Activated CD8-positive, alpha-beta memory T cell treated with anti-CD3 and anti-CD28 coated beads, Interleukin-2, amount 50 U/mL, for 48 hours (primary cell): ENCODE data around the gene SPC25.
A peak's percentile ranks its signal among the peaks of the same experiment; 100 is the strongest.
"Not testable (repeated sequence)": the region's sequence is repeated elsewhere in the genome, so short reads cannot be mapped to it uniquely, and the experiment has no call there.

Source experiments
- DNase-seq: peaks from one replicate; pipeline ENCODE4 v3.0.0-alpha.2; 2020

The SPC25 gene

GRCh38 chr2:168890006-168890782 lies at the start of gene SPC25:
Gene SPC25 (minus strand): TSS chr2:168890430. CDS start chr2:168889519, 911 bp downstream.
- peak; percentile 89 for DNase-seq

- no peak for DNase-seq
Measured at GRCh38 chr2:168939918-168940317, 49.7 kb upstream of the SPC25 start.

GRCh38 chr2:168939061-168939460 lies 48.8 kb upstream of the SPC25 start:
- no peak for DNase-seq

- no peak for DNase-seq
Measured at GRCh38 chr2:168935810-168936581, 45.8 kb upstream of the SPC25 start.

- DNase-seq, result no peak
Measured at GRCh38 chr2:168934826-168935225, 44.6 kb upstream of the SPC25 start.

GRCh38 chr2:168932174-168932573 lies 41.9 kb upstream of the SPC25 start:
- not testable (repeated sequence) for DNase-seq

- DNase-seq, result no peak
Measured at GRCh38 chr2:168930242-168930641, 40.0 kb upstream of the SPC25 start.

- DNase-seq, result no peak
Measured at GRCh38 chr2:168929031-168929430, 38.8 kb upstream of the SPC25 start.

GRCh38 chr2:168928113-168928831 lies 38.0 kb upstream of the SPC25 start:
- DNase-seq, result no peak

GRCh38 chr2:168926621-168927386 lies 36.6 kb upstream of the SPC25 start:
- no peak for DNase-seq

GRCh38 chr2:168920504-168921157 lies 30.4 kb upstream of the SPC25 start:
- DNase-seq, result no peak

- DNase-seq, result no peak
Measured at GRCh38 chr2:168916331-168916675, 26.1 kb upstream of the SPC25 start.

- no peak for DNase-seq
Measured at GRCh38 chr2:168915441-168916330, 25.5 kb upstream of the SPC25 start.

GRCh38 chr2:168913495-168913894 lies 23.3 kb upstream of the SPC25 start:
- DNase-seq, result no peak

- no peak for DNase-seq
Measured at GRCh38 chr2:168912901-168913369, 22.7 kb upstream of the SPC25 start.

- DNase-seq, result no peak
Measured at GRCh38 chr2:168912466-168912865, 22.2 kb upstream of the SPC25 start.

- DNase-seq, result no peak
Measured at GRCh38 chr2:168910330-168910729, 20.1 kb upstream of the SPC25 start.

GRCh38 chr2:168907940-168908662 lies 17.9 kb upstream of the SPC25 start:
- no peak for DNase-seq

- DNase-seq, result no peak
Measured at GRCh38 chr2:168904358-168904757, 14.1 kb upstream of the SPC25 start.

GRCh38 chr2:168903888-168904287 lies 13.7 kb upstream of the SPC25 start:
- no peak for DNase-seq
